Stimulated activated CD8-positive, alpha-beta memory T cell treated with anti-CD3 and anti-CD28 coated beads, Interleukin-12 subunit alpha, Interleukin-12 subunit beta, amount 100 ng/mL, for 24 hours (primary cell): Measurements from ENCODE around the gene OPRM1.

Source experiments
- DNase-seq: peaks from one replicate; pipeline ENCODE4 v3.0.0-alpha.2; 2020; ENCODE audit errors: extremely low read depth

OPRM1 gene

DNA sequence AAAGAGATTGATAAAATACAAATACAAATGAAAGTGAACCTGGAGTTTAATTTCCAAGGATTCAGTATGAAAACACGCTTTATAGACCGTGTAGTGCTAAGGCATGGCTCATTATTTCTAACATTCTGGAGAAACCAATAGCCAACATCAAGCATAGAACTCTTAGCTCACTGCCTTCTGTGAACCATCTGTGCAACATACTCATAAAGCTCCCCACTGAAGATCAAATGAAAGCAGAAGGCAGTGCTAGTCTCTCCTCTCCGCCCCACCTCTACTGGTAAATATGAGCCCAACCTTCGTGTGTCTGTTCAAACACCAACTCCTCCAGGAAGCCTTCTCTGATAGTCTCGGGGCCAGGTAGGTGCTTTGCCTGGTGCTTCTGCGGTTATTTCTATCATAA is 163.9 kb downstream of the OPRM1 start:
- no peak for DNase-seq

DNA sequence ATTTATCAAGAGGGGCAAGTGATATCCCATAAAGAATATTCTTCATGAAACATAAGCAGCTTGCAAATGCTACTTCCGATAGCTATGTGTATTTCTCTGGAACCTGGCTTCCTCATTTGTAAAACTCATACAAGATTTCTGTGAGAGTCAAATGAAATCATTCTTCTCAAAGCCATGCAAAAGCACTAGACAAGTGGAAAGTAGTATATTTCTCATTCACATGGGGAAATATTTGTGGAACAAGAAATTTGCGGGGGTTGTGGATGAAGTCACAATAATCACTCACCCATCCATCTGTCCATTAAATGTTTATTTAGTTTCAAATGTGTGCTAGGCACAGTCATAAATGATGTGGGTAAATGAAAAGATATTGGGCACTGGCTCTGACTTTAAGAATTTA is 167.1 kb downstream of the OPRM1 start:
- DNase-seq, result no peak

DNA sequence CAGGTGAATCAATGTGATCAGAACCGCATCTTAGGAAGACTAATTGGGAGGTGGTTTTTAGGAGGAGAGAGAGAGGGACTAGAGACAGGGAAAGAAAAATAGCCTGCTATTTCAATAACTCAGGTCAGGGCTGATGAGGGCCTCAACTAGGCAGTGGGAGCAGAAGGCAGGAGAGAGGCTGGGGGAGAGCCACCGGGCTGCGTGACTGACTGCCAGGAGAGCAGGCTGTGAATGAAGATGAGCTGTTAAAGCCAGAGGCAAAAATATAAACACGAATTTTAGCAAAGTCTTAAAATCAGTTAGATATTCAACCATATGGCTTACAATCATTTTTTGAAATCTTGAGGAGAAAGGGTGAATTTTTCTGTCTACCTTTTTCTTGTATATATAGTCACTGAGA is 168.0 kb downstream of the OPRM1 start:
- no peak for DNase-seq

DNA sequence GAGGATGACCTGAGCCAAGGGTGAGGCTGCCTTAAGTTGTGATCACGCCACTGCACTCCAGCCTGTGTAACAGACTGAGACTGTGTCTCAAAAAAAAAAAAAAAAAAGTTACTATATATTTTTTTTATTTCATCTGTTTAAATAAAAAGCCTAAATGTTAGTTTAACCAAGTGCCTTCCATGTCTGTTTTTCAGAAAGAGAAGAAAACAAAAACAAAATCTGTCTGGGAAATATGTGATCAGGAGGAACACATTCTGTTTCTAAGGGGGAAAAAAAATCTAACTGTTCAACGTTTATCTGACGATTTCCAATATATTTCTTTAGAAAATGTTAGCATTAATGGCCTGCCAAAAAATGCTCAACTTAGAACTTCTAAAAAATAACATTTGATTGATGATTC is 170.5 kb downstream of the OPRM1 start:
- DNase-seq, result no peak

DNA sequence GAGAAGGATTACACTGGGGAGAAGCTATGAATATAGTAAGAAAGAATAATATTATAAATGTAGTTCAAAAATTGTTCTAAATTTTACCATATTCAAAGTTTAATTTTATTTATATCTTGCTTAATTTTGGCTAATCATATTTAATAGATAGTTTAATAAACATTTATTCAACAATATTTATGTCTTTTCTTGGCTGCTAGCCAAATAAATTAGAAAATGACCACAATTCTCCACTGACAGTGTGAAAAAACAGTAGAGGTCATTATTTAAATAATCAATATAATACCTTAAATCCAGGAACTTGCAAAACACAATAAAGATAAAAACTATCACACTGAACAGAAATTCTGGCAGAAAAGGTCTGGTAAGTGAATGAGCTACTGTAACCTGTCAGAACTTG is 171.6 kb downstream of the OPRM1 start:
- DNase-seq, result no peak

DNA sequence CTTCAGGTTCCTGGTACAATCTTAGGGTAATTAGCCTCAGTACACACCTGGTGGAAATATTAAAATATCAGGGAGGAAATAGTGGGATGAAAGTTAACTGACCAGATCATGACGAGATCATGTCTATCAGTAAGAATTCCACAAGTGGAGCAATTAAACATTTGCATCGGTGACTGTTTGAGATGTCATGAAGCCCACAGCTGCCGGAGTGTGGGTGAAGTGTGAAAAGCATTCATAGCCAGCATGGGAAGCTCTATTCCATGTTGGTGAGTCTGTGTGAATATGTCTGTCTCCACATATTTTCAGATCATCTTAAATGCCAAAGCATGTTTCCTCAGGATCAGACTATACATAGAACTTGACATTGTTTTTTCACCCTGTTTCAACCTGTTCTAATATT is 174.7 kb downstream of the OPRM1 start:
- DNase-seq, result no peak

DNA sequence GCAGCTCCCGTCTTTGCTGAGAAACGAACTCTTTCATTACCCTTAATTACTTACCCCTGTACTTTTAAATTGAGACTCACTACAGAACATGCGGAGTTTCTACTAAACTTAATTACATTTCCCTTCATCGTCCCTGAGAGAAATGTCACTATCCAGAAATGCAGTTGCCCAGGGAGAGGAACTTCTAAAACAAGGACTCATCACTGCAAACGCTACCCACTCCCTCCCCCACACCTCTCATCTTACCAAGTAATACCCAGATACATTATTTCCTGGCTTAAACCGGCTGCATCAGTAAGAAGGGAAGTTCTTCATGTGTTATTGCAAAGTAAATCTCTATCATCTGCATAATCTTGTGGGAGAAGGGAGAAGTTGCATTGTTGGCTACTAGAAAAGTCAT is 179.3 kb downstream of the OPRM1 start:
- no peak for DNase-seq

DNA sequence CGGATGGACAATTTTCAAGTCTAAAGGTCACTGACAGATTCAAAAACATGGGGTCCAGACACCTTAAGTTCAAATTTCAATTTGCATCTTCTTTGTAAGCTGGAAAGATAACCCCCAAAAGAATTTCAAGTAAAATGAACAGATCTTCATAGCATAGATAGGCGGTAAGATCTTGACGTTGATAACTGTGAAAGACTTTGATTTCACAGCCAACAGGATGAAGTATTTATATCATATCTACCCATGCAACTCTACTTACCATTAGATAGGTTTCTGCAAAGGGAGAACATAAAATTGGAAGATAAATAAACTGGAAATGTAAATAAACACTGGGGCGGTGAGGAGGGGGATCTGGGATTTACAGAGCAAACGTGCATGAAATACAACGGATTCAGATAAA is 179.7 kb downstream of the OPRM1 start:
- DNase-seq, result no peak

DNA sequence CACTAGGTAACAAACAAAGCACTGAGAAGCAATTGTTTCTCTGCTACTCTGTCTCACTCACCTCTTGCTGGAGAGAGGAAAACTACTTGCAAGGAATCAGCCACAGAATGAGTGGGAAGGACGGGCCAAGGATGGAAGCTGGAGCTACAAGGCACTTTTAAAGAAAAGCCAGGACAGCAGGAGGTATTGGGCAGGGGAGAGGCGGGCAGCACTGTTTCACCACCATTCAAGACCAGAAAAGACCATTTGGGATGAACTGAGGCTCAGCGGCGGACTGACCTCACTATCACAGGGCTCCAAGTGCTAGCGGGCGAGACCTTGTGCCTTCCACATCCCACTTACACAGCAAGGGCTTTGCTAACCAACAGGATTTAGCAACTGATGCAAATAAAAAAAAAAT is 180.2 kb downstream of the OPRM1 start:
- DNase-seq, result no peak

DNA sequence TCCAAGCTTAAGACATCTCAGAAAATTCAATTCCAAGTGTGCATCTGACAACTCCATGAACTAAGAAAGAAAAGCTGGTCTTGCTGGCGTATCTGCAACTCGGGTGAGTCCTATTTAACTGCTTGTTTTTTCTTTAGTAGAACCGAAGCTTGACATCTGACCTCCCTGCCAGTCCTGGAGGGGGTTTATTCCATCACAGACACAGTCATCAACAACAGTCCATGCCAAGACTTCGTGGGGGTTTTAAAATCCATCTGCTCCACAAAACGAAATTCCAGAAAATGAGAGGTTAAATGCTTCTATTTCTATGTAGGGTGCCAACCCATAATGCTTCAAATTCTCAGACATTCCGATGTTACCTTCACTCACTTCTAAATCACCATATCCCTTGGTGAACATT is 183.7 kb downstream of the OPRM1 start:
- DNase-seq, result no peak

DNA sequence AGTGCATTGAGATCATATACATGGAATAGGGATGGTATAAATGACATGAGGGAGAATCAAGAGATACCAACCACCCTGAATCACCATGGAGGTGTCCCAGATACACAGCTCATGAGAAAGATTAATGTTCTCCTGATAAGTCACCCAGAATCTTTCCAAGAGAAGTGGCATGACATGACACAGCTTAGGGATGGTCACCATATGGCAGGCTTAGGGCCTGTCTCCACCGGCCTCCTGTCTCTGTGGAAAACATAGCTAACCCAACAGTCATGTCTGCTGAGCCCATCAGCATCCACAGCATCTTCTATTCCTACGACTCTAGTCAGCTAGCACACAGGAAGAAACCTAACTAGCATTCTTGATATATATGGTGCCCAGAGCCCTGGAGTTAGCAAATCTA is 184.3 kb downstream of the OPRM1 start:
- no peak for DNase-seq

DNA sequence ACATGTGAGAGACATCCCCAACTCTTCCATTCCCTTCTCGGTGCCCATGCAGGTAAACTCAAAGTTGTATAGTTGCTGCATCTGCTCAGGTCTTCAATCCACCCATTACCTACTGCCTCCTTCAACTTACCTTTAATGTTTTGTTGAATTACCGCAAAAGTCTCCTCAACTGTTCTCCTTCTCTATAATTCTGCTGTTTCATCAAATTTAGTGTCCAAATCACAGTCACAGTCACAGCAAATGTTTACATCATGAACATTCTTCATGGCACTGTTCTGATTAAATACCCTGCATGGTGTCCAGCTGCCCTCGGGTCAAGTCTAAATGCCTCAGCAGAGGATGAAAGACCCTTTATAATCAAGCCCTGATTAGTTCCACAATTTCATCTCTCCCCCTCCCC is 187.4 kb downstream of the OPRM1 start:
- DNase-seq, result no peak

DNA sequence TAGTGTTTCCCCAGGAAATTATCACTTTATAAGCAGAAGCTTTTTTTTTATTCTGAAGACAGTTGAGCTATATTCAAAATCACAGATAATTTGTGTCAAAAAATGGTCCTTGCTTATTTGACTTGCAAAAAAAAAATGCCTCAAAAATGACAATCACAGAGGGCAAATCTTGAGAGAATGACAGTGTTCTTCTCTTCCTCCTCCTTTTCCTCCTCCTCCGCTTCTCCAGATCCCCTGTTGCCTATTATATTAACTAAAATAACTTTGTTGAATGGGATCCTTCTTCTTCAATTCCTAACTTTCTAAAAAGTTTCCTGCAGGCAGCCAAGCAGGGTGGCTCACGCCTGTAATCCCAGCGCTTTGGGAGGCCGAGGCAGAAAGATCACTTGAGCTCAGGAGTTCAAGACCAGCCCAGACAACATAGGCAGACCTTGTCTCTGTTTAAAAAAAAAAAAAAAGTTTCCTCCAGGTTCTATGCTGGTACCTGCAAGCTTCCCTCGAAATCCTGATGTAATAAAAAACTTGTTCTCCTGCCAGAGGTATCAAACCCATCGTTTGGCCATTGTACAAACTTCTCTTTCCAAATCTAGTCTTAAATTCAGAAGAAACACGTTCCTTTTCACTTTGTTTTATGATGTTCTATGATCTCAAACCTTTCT is 189.0 kb downstream of the OPRM1 start:
- no peak for DNase-seq

DNA sequence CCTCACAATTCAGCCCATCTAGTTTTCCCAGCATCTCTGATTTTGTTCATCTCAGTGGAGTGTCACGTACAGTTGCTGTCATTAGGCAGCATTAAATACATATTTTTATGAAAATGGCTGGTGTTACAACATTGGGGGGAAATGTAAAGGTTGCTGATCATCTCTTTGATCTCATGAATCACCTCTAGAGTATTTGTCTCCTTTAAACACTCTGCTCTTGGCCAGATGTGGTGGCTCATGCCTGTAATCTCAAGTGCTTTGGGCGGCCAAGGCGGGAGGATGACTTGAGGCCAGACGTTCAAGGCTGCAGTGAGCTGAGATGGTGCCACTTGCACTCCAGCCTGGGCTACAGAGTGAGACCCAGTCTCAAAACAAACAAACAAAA is 189.5 kb downstream of the OPRM1 start:
- DNase-seq, result no peak

DNA sequence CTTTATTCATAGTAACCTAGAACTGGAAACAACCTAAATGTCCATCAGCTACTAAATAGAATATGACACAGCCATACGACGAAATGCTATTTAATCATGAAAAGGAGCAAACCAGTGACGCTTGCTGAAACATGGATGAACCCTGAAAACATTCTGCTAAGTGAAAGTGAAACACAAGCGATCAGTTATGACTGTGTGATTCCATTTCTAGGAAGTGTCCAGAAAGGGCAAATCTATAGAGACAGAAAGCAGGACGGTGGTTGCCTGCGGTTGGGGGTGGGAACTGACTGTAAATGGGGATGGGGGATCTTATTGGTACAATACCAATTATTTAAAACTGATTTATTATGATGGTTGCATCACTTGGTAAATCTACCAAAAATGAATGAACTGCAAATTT is 190.7 kb downstream of the OPRM1 start:
- no peak for DNase-seq

DNA sequence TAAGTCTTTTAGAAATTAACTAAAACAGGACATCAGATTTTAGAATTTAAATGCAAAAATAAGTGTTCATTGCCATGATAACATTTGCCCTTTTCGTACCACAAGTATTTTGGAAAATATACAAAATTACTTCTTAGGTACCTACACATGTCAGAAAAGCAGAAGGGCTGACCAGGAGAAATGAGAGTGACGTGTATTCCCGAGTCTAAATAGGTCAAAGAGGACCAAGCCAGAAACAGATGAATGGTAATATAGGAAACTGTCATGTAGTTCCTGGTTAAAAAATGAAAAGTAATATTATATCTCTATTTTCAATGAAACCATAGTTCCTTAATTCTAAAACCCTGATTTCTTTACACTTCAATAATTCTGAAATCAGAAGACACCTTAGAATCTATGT is 191.4 kb downstream of the OPRM1 start:
- no peak for DNase-seq

DNA sequence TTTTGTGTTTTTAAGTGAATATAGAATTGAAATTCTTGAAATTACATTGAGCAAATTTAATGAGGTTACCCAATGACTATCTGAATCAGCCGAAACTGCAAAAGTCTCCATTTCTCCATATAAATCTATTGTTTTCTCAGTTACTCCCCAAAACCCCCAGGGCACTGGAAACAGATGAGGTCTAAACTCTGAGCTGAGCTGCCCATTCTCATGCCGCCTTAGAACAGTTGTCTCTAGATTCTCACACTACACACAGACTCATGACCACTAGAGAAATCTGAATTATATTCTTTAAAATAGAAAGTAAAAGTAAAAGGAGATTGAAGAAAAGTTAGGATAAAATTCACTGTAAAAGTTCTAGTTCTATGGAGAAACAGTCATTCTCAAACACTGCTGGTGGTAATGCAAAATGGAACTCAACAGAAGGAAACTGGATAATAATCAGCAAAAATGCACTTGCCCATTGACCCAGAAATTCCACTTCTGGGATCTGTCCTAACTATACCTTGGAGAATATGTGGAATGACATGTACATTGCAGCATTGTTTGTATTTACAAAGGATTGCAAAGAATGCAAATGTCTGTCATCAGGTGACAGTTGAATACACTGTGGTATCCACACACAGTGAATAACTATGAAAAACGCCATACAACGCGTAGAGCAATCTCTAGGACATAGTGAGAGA is 192.0 kb downstream of the OPRM1 start:
- no peak for DNase-seq

DNA sequence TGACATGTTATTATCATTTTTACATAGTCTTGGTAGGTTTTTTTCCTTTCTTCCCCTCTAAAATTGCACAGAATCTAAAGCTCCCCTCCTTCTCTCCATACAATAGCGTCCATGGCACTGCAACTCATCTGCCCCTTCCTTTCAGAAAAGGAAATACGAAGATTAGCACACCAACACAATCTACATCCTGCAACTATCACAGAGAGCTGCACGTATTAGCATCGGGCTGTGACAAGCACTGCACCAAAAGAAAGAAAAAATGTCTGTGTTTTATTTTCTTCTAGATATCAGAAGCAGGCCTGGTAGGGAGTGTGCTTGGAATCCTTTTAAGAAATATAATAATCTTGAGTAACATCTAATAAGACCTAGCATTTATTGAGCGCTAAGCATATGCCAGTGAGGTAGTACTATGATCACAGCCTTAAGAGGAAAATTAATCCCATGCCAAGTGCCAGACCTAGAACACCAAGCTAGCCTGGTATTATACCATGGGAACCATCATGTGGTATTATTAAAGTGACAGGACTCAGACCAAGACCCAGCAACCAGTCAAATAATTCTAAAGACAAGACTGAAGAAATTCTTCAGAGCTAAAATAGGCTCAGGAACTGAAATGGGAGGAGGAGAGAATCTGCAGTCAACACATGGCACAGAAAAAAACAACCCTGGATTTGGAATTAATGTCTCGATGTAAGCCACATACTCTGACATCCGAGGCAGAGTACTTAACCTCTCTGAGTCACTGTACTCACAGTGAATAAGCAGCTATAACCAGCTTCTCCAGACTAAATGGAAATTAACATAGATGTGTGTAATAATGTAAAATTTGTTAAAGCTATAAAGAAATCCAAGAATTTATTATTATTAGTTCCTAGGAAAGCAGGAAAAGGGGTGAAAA is 193.2 kb downstream of the OPRM1 start:
- DNase-seq, result no peak

DNA sequence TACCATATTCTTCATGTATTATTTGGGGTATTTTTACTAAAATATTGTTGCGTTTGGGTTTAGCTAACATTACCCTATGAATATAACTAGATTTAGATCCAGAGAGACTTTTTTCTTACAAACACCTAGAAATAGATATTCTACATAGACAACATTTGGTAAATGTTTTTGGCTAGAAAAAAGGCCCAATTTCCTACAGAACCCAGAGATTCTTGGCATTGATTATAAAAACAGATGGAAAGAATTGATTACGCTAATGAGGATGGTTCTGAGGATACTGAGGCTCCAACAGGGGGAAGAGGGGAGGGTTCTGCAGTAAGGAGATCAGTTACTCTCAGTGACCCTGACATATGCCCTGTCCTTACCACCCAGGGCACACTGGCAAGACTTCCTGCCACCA is 194.3 kb downstream of the OPRM1 start:
- DNase-seq, result no peak

DNA sequence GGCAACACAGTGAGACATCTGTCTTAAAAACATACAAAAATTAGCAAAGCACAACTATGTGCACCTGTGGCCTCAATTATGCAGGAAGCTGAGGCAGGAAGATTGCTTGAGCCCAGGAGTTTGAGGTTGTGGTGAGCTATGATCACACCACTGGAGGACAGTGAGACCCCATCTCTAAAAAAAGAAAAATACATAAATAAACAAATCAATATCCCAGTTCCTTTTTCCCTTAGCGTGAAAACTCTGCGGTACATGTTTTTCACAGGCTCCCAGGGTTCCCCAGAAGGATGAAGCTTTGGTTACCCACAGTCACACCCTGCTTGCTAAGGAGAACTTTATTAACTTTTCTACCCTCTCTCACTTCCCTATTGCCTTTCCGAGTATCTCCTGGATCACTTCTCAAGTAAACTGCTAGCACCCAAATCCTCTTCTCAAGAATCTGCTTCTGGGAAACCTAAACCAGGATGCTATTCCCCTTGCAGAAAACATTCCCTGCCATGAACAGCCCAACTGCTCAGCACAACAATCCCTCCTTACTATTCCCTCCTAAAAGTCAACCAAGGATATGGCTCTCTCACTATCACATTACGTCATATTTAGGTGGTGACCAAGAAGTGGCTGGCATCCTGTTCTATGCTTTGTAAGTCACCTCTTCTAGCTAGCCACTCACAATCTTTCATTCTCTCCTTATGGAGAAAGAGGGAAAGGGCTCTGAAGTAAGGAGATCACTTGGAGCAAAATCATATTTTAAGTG is 195.2 kb downstream of the OPRM1 start:
- no peak for DNase-seq

DNA sequence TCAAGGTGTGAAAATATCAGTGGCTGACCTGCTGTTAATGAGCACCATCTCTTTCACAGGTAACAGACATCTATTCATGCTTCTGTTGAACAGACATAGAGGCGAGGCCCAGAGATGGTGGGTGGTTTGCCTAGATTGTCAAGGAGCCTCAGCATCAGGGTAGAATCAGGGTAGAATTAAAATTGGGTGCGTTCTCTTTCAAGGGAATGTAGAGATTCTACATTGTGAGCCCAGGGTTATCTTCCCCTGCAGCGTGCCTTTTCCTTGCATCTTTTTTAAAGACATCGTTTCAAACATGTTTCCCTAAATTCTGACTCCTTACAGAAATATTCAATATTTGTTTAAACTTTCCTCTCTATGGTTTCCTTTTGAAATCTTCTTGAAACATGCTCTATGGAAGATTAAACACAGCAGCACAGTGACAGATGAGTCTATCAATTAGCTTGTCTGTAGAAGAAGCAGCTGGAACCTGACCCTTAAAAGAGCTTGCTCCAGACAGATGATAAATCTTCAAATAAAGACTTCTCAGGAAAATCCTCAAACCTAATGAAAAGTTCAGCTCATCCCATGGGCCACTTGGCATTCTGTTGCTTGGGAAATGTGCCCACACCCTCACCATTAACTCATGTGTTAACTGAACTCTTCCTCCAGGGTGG is 197.7 kb downstream of the OPRM1 start:
- DNase-seq, result no peak

DNA sequence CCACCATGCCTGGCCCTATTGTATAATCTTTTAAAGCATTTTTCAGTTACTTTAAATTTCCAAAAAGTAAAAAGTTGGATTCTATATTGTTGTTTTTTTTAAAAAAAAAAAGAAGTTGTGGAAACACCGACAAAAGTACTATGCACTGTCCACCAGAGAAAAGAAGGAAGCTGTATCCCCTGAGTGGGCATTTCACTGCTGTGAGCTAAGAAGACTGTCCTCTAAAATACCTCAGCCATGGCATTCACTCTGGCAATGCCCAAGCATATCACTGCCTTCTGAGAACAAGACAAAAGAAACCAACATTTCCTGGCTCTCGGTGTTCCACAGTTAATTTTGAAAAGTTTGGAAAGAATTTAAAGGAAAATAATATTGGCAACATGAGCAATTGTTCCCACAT is 199.8 kb downstream of the OPRM1 start:
- DNase-seq, result no peak
